ENCODE results near the gene TCAP. TPM values are rescaled to one million over a fixed set of nuclear protein-coding genes. Genes with fewer than 3 reads are reported as not detected.
"Not testable (repeated sequence)": the region's sequence is repeated elsewhere in the genome, so short reads cannot be mapped to it uniquely, and the experiment has no call there.

The TCAP gene
- total and polyA plus RNA-seq, 10 of the 15 experiments (the other 5 are each of a cell fraction or from before 2014, with no cell fraction given), result 0.17 to 1.0 (median 0.36) TPM; not detected in 3

DNA sequence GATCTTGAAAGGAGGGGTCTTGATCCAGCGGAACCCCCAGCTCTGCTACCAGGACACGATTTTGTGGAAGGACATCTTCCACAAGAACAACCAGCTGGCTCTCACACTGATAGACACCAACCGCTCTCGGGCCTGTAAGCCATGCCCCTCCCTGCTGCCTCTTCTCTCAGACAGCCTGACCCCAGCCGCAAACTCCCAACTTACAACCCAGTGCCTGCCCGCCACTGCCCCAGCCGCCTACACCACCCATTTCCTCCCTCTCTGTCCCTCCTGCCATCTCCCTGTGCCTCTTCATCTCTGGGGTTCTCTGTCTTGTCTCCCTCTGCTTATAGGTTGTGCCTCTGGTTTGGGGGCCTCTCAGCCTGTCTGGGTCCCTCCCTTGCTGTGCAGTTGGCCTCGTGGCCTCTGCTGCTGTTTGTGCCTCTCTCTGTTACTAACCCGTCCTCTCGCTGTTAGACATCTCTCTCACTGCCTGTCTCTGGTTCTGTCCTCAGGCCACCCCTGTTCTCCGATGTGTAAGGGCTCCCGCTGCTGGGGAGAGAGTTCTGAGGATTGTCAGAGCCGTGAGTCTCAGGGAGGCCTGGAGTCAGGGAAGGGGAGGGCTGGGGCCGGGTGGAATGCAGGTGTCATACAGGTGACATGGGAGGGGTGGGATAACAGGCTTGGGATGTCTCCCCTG lies 44.3 kb downstream of the TCAP start (continued):
- TF ChIP-seq SMC3 (IDR thresholded peaks at IDR 0.05; ENCODE audit: borderline replicate concordance, low read length) (no peak), BMI1 (IDR thresholded peaks at IDR 0.05; ENCODE audit: borderline replicate concordance) (no peak)

DNA sequence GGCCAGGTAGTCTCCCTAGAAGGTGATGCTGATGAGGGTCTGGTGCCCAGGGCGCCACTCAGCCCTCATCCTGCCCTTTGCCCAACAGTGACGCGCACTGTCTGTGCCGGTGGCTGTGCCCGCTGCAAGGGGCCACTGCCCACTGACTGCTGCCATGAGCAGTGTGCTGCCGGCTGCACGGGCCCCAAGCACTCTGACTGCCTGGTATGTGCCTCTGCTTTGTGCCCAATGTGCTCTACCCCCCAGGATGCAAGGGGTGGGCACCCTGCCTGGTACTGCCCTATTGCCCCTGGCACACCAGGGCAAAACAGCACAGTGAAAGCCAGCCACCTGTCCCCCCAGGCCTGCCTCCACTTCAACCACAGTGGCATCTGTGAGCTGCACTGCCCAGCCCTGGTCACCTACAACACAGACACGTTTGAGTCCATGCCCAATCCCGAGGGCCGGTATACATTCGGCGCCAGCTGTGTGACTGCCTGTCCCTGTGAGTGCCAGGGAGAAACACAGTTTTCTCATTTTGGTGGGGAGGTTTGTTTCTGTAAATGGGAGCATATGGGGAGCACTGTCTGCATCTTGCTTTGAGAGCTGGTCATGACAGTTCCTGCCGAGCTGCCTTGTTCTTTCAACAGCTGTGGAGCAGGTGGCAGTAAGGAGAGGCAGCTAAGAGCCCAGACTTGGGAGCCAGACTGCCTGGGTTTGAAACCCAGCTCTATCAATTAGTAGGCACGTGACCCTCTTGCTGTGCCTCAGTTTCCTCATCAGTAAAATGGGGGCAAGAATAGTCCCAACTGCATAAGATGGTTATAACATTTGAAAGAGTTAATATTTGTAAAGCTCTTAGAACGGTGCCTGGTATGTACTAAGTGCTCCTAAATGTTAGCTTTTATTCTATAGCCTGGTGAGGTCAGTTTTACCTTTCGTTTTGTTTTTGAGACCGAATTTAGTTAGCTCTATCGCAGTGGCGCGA lies 45.1 kb downstream of the TCAP start:
- 0 out of 4 replicates have a peak, but pooled peaks of 1 of the 2 experiments have one; percentile 18 for TF ChIP-seq BHLHE40 (IDR thresholded peaks at IDR 0.05; ENCODE audit: borderline replicate concordance in 1 of 2, low read depth in 2 of 2, low read length in 1 of 2)
- TF ChIP-seq SMAD5 (IDR thresholded peaks at IDR 0.05; ENCODE audit: low read depth), result no peak
- Histone ChIP-seq H3K9ac (ENCODE audit: control insufficient read depth, insufficient read depth, low read length) (no peak overlapping the region), H3K27me3 (replicated peaks in 1 of 2; ENCODE audit: control insufficient read depth in 2 of 2, insufficient read depth in 2 of 2, low read length in 1 of 2) (peaks cover 0 to 1% of the 10 kb centered on the region in 2 experiments; a peak in 1 of 4 replicates), H3K9me3 (replicated peaks; ENCODE audit: control insufficient read depth, insufficient read depth, low read length) (no peaks in the 10 kb centered on the region), H3K27ac (ENCODE audit: control insufficient read depth, insufficient read depth) (no peak overlapping the region), H3K79me2 (ENCODE audit: control insufficient read depth, insufficient read depth, low read length) (no peaks in the 10 kb centered on the region), H3K36me3 (ENCODE audit: control insufficient read depth in 2 of 2, insufficient read depth in 2 of 2, low read length in 1 of 2) (no peaks in the 10 kb centered on the region), H4K20me1 (ENCODE audit: control insufficient read depth, insufficient read depth) (no peaks in the 10 kb centered on the region), H3K4me1 (ENCODE audit: control insufficient read depth, insufficient read depth, low read length) (no peaks in the 10 kb centered on the region), H3K4me2 (ENCODE audit: control insufficient read depth, insufficient read depth) (no peak overlapping the region), H3K4me3 (no peak overlapping the region), H2AFZ (ENCODE audit: control insufficient read depth, low read depth, low read length) (no peak overlapping the region)
- WGBS (ENCODE audit: insufficient coverage, insufficient replicate concordance, low lambda C conversion rate, missing lambda C conversion rate), result 72% methylated on average over 20 of the region's 20 CpGs
- POLR2A ChIA-PET, result interaction anchor here (0.7 kb wide), 1 partner anchor 225 kb away, joined by 3 read pairs; no protein-coding TSS in a partner anchor
- CTCF ChIA-PET, result interaction anchor here (0.6 to 1.2 kb wide), 4 partner anchors 38 to 726 kb away, joined by 3 to 4 read pairs (median 3); no protein-coding TSS in a partner anchor
- in situ Hi-C loops (cut with MboI) (no loop called here), intact Hi-C loops (cut with micrococcal nuclease; ENCODE audit: unreplicated experiment) (no loop called here)
- no peak for DNase-seq (ENCODE audit: low read depth, low spot score)
- ATAC-seq, result no peak
- no TSS peak for BruUV-seq (replicated peaks)
- RAD21 ChIA-PET (ENCODE audit: unreplicated experiment), result no interaction called here
- FAIRE-seq, result no peak
- SMC1A ChIA-PET (ENCODE audit: uncharacterized antibody, unreplicated experiment), result interaction anchor here (1.1 kb wide), 1 partner anchor 26 kb away, joined by 3 read pairs; no protein-coding TSS in a partner anchor

GRCh38 chr17:39711071-39711470 lies 45.9 kb downstream of the TCAP start:
- RAD21 ChIA-PET (ENCODE audit: unreplicated experiment), result not testable (repeated sequence)

More at GRCh38 chr17:39711071-39711470, 45.9 kb downstream of the TCAP start:
- ChIA-PET SMC1A (ENCODE audit: uncharacterized antibody, unreplicated experiment) (interaction anchor here (1.1 kb wide), 1 partner anchor 27 kb away, joined by 3 read pairs; no protein-coding TSS in a partner anchor), POLR2A (interaction anchor here (0.7 kb wide), 1 partner anchor 226 kb away, joined by 3 read pairs; no protein-coding TSS in a partner anchor), CTCF (interaction anchor here (1.0 to 1.2 kb wide), 2 partner anchors 56 to 164 kb away, joined by 3 to 4 read pairs; no protein-coding TSS in a partner anchor)
- in situ Hi-C loops (cut with MboI); H3K27me3 ChIP-seq (replicated peaks in 1 of 2; ENCODE audit: control insufficient read depth in 2 of 2, insufficient read depth in 2 of 2, low read length in 1 of 2); intact Hi-C loops (cut with micrococcal nuclease; ENCODE audit: unreplicated experiment); H3K9me3 ChIP-seq (replicated peaks; ENCODE audit: control insufficient read depth, insufficient read depth, low read length); H3K9ac ChIP-seq (ENCODE audit: control insufficient read depth, insufficient read depth, low read length); H3K4me2 ChIP-seq (ENCODE audit: control insufficient read depth, insufficient read depth); H2AFZ ChIP-seq (ENCODE audit: control insufficient read depth, low read depth, low read length); H3K4me3 ChIP-seq; H3K4me1 ChIP-seq (ENCODE audit: control insufficient read depth, insufficient read depth, low read length); FAIRE-seq; H3K36me3 ChIP-seq (ENCODE audit: control insufficient read depth in 2 of 2, insufficient read depth in 2 of 2, low read length in 1 of 2); DNase-seq (ENCODE audit: low read depth, low spot score); H4K20me1 ChIP-seq (ENCODE audit: control insufficient read depth, insufficient read depth); H3K79me2 ChIP-seq (ENCODE audit: control insufficient read depth, insufficient read depth, low read length); BruUV-seq (replicated peaks); H3K27ac ChIP-seq (ENCODE audit: control insufficient read depth, insufficient read depth); ATAC-seq: not testable (repeated sequence)
- WGBS (ENCODE audit: insufficient coverage, insufficient replicate concordance, low lambda C conversion rate, missing lambda C conversion rate), result 33% methylated on average over 11 of the region's 11 CpGs
